GM23338 (cell line): ENCODE results near the gene MGAT2. TPM values are rescaled to one million over a fixed set of nuclear protein-coding genes. Genes with fewer than 3 reads are reported as not detected.

Source experiments
- ATAC-seq: fragments of 200-7000 bp; cut with Tn5 transposase; 3 replicates; pipeline ENCODE4 v1.9.1; 2020
- DNase-seq: peaks from one replicate; pipeline ENCODE4 v3.0.0-alpha.2; 2015; ENCODE audit warnings: low spot score
- H2AFZ ChIP-seq: fragments of 200-600 bp; sonication (generic); 2 replicates; pipeline ENCODE4 v1.8.0; 2016; ENCODE audit warnings: antibody characterized with exemption, mild to moderate bottlenecking, moderate library complexity
- H3F3A ChIP-seq: fragments of 200-600 bp; sonication (generic); replicated peaks from 2 replicates; pipeline ENCODE4 v1.8.0; 2017; ENCODE audit warnings: antibody characterized with exemption, mixed run types, low read depth
- H3K27ac ChIP-seq: fragments of 200-600 bp; sonication (generic); 2 replicates; pipeline ENCODE4 v1.6.1; 2016; ENCODE audit warnings: low read depth
- H3K27me3 ChIP-seq: fragments of 200-600 bp; sonication (generic); 2 replicates; pipeline ENCODE4 v1.8.0; 2016; ENCODE audit warnings: mild to moderate bottlenecking, mixed run types, moderate library complexity; ENCODE audit not compliant: insufficient read depth
- H3K36me3 ChIP-seq: fragments of 200-600 bp; sonication (generic); 2 replicates; pipeline ENCODE4 v1.8.0; 2016; ENCODE audit warnings: mild to moderate bottlenecking; ENCODE audit not compliant: insufficient read depth
- H3K4me1 ChIP-seq: fragments of 200-600 bp; sonication (generic); 2 replicates; pipeline ENCODE4 v1.8.0; 2016; ENCODE audit warnings: mild to moderate bottlenecking, moderate library complexity; ENCODE audit not compliant: insufficient read depth
- H3K4me2 ChIP-seq: fragments of 200-600 bp; sonication (generic); 2 replicates; pipeline ENCODE4 v1.7.1; 2017; ENCODE audit warnings: mixed run types
- H3K4me3 ChIP-seq: fragments of 200-600 bp; sonication (generic); 2 replicates; pipeline ENCODE4 v1.6.1; 2016; ENCODE audit warnings: mixed run types
- H3K79me2 ChIP-seq: fragments of 200-600 bp; sonication (generic); replicated peaks from 2 replicates; pipeline ENCODE4 v1.8.0; 2017; ENCODE audit warnings: mild to moderate bottlenecking; ENCODE audit not compliant: insufficient read depth
- H3K9me2 ChIP-seq: fragments of 200-600 bp; sonication (generic); 2 replicates; pipeline ENCODE4 v1.8.0; 2017; ENCODE audit not compliant: insufficient read depth
- H4K20me1 ChIP-seq: fragments of 200-600 bp; sonication (generic); replicated peaks from 2 replicates; pipeline ENCODE4 v1.8.0; 2017; ENCODE audit warnings: mild to moderate bottlenecking; ENCODE audit not compliant: insufficient read depth
- H3K27ac Mint-ChIP-seq: 2 replicates; pipeline ENCODE4 v1.8.0; 2020; ENCODE audit warnings: inconsistent platforms, mild to moderate bottlenecking, moderate library complexity, mixed read lengths
- H3K27me3 Mint-ChIP-seq: 3 replicates; pipeline ENCODE4 v1.8.0; 2022; ENCODE audit warnings: low read depth, mild to moderate bottlenecking, moderate library complexity, mixed read lengths, inconsistent platforms; ENCODE audit not compliant: insufficient read depth, poor library complexity
- H3K36me3 Mint-ChIP-seq: 3 replicates; pipeline ENCODE4 v1.8.0; 2021; ENCODE audit warnings: low read depth, mild to moderate bottlenecking, inconsistent platforms, moderate library complexity, mixed read lengths
- H3K4me1 Mint-ChIP-seq: 3 replicates; pipeline ENCODE4 v1.8.0; 2020; ENCODE audit warnings: mild to moderate bottlenecking, inconsistent platforms, mixed read lengths
- H3K4me3 Mint-ChIP-seq: 3 replicates; pipeline ENCODE4 v1.8.0; 2021; ENCODE audit warnings: moderate library complexity, mild to moderate bottlenecking, inconsistent platforms, mixed read lengths
- H3K9me3 Mint-ChIP-seq: 3 replicates; pipeline ENCODE4 v1.8.0; 2020; ENCODE audit warnings: moderate library complexity, mild to moderate bottlenecking, inconsistent platforms, mixed read lengths
- CREB1 ChIP-seq: fragments of 250-450 bp; sonication (Bioruptor Pico); IDR thresholded peaks from 2 replicates; pipeline ENCODE4 v1.5.0; 2020; ENCODE audit warnings: low read depth, mild to moderate bottlenecking, moderate library complexity
- CTCF ChIP-seq, 2 experiments: fragments of 200-600 bp in 1 of 2; sonication (generic) in 1 of 2; conservative IDR thresholded peaks; 2 replicates each; pipeline versions ENCODE4 v1.5.1 to v1.6.1; 2016 to 2017; ENCODE audit warnings: antibody characterized with exemption in 2 of 2, low read depth in 2 of 2, mild to moderate bottlenecking in 2 of 2, moderate library complexity in 1 of 2
- ETS1 ChIP-seq: IDR thresholded peaks from 2 replicates; pipeline ENCODE4 v1.6.1; 2016; ENCODE audit warnings: antibody characterized with exemption
- EZH2 ChIP-seq: fragments of 200-600 bp; sonication (generic); IDR thresholded peaks from one replicate; pipeline ENCODE4 v1.8.0; 2017; ENCODE audit warnings: antibody characterized with exemption, mild to moderate bottlenecking, low read depth; ENCODE audit not compliant: unreplicated experiment
- EZH2phosphoT487 ChIP-seq: fragments of 200-600 bp; sonication (generic); IDR thresholded peaks from one replicate; pipeline ENCODE4 v1.8.1; 2018; ENCODE audit warnings: antibody characterized with exemption; ENCODE audit not compliant: unreplicated experiment
- JUNB ChIP-seq: IDR thresholded peaks from one replicate; pipeline ENCODE4 v1.6.1; 2016; ENCODE audit warnings: antibody characterized with exemption; ENCODE audit not compliant: unreplicated experiment
- POLR2AphosphoS5 ChIP-seq: IDR thresholded peaks from 2 replicates; pipeline ENCODE4 v1.6.1; 2016; ENCODE audit warnings: antibody characterized with exemption, low read depth
- REST ChIP-seq: IDR thresholded peaks from one replicate; pipeline ENCODE4 v1.6.1; 2018; ENCODE audit warnings: antibody characterized with exemption; ENCODE audit not compliant: unreplicated experiment
- STAT1 ChIP-seq: IDR thresholded peaks from one replicate; pipeline ENCODE4 v1.6.1; 2016; ENCODE audit warnings: antibody characterized with exemption; ENCODE audit not compliant: unreplicated experiment
- ZNF114 ChIP-seq: fragments of 250-450 bp; sonication (Bioruptor Pico); IDR thresholded peaks from 2 replicates; pipeline ENCODE4 v1.5.0; 2020; ENCODE audit warnings: mild to moderate bottlenecking, moderate library complexity
- ZNF331 ChIP-seq: fragments of 250-450 bp; sonication (Bioruptor Pico); IDR thresholded peaks from 2 replicates; pipeline ENCODE4 v1.5.0; 2020; ENCODE audit warnings: low read depth, mild to moderate bottlenecking, moderate library complexity
- polyA plus RNA-seq: library from polyadenylated mRNA; unstranded; fragments of >200 nt; fragmentation: Nextera tagmentation; extraction: Ambion mirVana; gene quantifications from 2 replicates; pipeline ENCODE4 v1.2.1, GENCODE V29; 2016
- total RNA-seq: library from RNA; depleted of rRNA; stranded (reverse); fragments of >200 nt; shearing (Covaris generic); gene quantifications from 2 replicates; pipeline ENCODE4 v1.2.3, GENCODE V29; 2014

The MGAT2 gene
- total and polyA plus RNA-seq, 2 experiments from 2014 or later, result 10.1 to 31.6 TPM

GRCh38 chr14:49598485-49599300 lies 21.9 kb upstream of the MGAT2 start, which contains the start of gene LRR1 (continued):
- no peak for TF ChIP-seq REST
- TF ChIP-seq CREB1 (CRISPR knock-in tag), result peak; percentile 53
- TF ChIP-seq CTCF (conservative IDR thresholded peaks at IDR 0.05; ENCODE audit: low read depth in 2 of 2), result no peak
- peak; percentile 61 for TF ChIP-seq ETS1
- no peak for TF ChIP-seq JUNB
- TF ChIP-seq POLR2AphosphoS5, result peak; percentile 77
- TF ChIP-seq STAT1, result no peak
- no peak for TF ChIP-seq ZNF114 (CRISPR knock-in tag)
- no peak for TF ChIP-seq ZNF331 (CRISPR knock-in tag)
- TF ChIP-seq EZH2phosphoT487, result no peak

GRCh38 chr14:49607583-49607982 lies 13.0 kb upstream of the MGAT2 start:
- H3K79me2 ChIP-seq, result peaks cover 7% of the 10 kb centered on the region; the same call in 1 of the 2 replicates
- H3K4me2 ChIP-seq, result no peak overlapping the region
- H3K9me2 ChIP-seq, result no peaks in the 10 kb centered on the region
- H3K4me1 Mint-ChIP-seq, result peaks cover 2% of the 10 kb centered on the region; the same call in 2 of the 3 replicates
- peaks cover 48% of the 10 kb centered on the region for H3K36me3 Mint-ChIP-seq
- no peak for DNase-seq
- H3K9me3 Mint-ChIP-seq, result no peaks in the 10 kb centered on the region
- no peak overlapping the region for H3K4me3 Mint-ChIP-seq
- H3F3A ChIP-seq, result no peaks in the 10 kb centered on the region
- H3K4me3 ChIP-seq, result no peak overlapping the region
- no peak for ATAC-seq
- no peak overlapping the region for H3K27ac ChIP-seq
- no peaks in the 10 kb centered on the region for H3K27me3 Mint-ChIP-seq
- H2AFZ ChIP-seq, result no peak overlapping the region
- peaks cover 10% of the 10 kb centered on the region; the same call in 1 of the 2 replicates for H4K20me1 ChIP-seq
- no peaks in the 10 kb centered on the region for H3K27me3 ChIP-seq
- no peaks in the 10 kb centered on the region for H3K4me1 ChIP-seq
- H3K27ac Mint-ChIP-seq, result no peak overlapping the region
- H3K36me3 ChIP-seq, result peaks cover 12% of the 10 kb centered on the region
- TF ChIP-seq ZNF114 (CRISPR knock-in tag), result no peak
- TF ChIP-seq ETS1, result no peak
- no peak for TF ChIP-seq STAT1
- no peak for TF ChIP-seq EZH2
- TF ChIP-seq CTCF (conservative IDR thresholded peaks at IDR 0.05; ENCODE audit: low read depth in 2 of 2), result no peak
- TF ChIP-seq ZNF331 (CRISPR knock-in tag), result no peak
